CD4-positive, alpha-beta T cell (primary cell): ENCODE measurements around the gene PCK1. TPM values are rescaled to one million over a fixed set of nuclear protein-coding genes. Genes with fewer than 3 reads are reported as not detected.

ENCODE experiments used
- ATAC-seq: fragments of 200-7000 bp; cut with Tn5 transposase; one replicate; pipeline ENCODE4 v1.10.0; 2022; ENCODE audit warnings: mild to moderate bottlenecking; ENCODE audit not compliant: poor library complexity
- CTCF ChIA-PET: fragments of 350-600 bp; sonication (Branson Sonifier 250); formaldehyde crosslinking; loops from one replicate; lab custom pipeline; 2021; ENCODE audit warnings: antibody characterized with exemption, inconsistent platforms; lab: Charles Lee
- POLR2A ChIA-PET: fragments of 350-600 bp; sonication (Branson Sonifier 250); formaldehyde crosslinking; loops from one replicate; lab custom pipeline; 2021; ENCODE audit warnings: antibody characterized with exemption, inconsistent platforms; lab: Charles Lee
- DNase-seq, 14 experiments: peaks; one replicate each; pipeline ENCODE4 v3.0.0-alpha.2; 2013 to 2020; ENCODE audit warnings: mixed read lengths in 2 of 14
- H3K27ac ChIP-seq, 2 donors: one replicate each; pipeline versions ENCODE4 v1.5.1 to v1.7.0; 2013; ENCODE audit warnings: low read length in 2 of 2, low read depth in 1 of 2, mild to moderate bottlenecking in 1 of 2
- H3K27me3 ChIP-seq, 2 experiments: 1 replicate in 1 of 2; 2 replicates in 1 of 2; pipeline versions ENCODE4 v1.6.1 to v1.7.0; 2013; ENCODE audit warnings: low read length in 2 of 2, control low read depth in 1 of 2, mild to moderate bottlenecking in 1 of 2, moderate library complexity in 1 of 2; ENCODE audit not compliant: insufficient read depth in 2 of 2, control insufficient read depth in 1 of 2
- H3K36me3 ChIP-seq: one replicate; pipeline ENCODE4 v1.6.1; 2013; ENCODE audit warnings: low read length, control low read depth; ENCODE audit not compliant: insufficient read depth
- H3K4me1 ChIP-seq: one replicate; pipeline ENCODE4 v1.6.1; 2013; ENCODE audit warnings: low read length, control low read depth; ENCODE audit not compliant: insufficient read depth
- H3K4me3 ChIP-seq: one replicate; pipeline ENCODE4 v1.5.1; 2013; ENCODE audit warnings: mild to moderate bottlenecking, low read length, moderate library complexity
- H3K9me3 ChIP-seq, 2 experiments: 1 replicate in 1 of 2; 2 replicates in 1 of 2; pipeline versions ENCODE4 v1.6.1 to v1.7.0; 2013; ENCODE audit warnings: low read length in 2 of 2, mild to moderate bottlenecking in 2 of 2, control low read depth in 1 of 2, moderate library complexity in 1 of 2; ENCODE audit not compliant: control insufficient read depth in 1 of 2, insufficient read depth in 1 of 2
- H3K27ac Mint-ChIP-seq: one replicate; pipeline ENCODE4 v1.8.0; 2020; ENCODE audit warnings: mixed read lengths
- H3K27me3 Mint-ChIP-seq: one replicate; pipeline ENCODE4 v1.8.0; 2021; ENCODE audit warnings: mixed read lengths
- H3K36me3 Mint-ChIP-seq: one replicate; pipeline ENCODE4 v1.8.0; 2021; ENCODE audit warnings: low read depth, mixed read lengths
- H3K4me1 Mint-ChIP-seq: one replicate; pipeline ENCODE4 v1.8.0; 2021; ENCODE audit warnings: low read depth, mixed read lengths
- H3K4me3 Mint-ChIP-seq: one replicate; pipeline ENCODE4 v1.8.0; 2020; ENCODE audit warnings: mild to moderate bottlenecking, mixed read lengths
- H3K9me3 Mint-ChIP-seq: one replicate; pipeline ENCODE4 v1.8.0; 2020; ENCODE audit warnings: mixed read lengths
- CTCF ChIP-seq: fragments of 200-600 bp; IDR thresholded peaks from one replicate; pipeline ENCODE4 v1.8.0; 2022; ENCODE audit warnings: antibody characterized with exemption, mild to moderate bottlenecking
- intact Hi-C, 2 experiments: fragments of 100-400 bp; cut with DNase I in 1 of 2; cut with micrococcal nuclease in 1 of 2; formaldehyde crosslinking; loops; one replicate each; pipeline versions ENCODE4 v1.15.1 to v1.9.0; 2023 to 2025; cut with DNase I, micrococcal nuclease
- total RNA-seq, 174 experiments: library from RNA in 2 of 174; stranded (reverse) in 2 of 174; gene quantifications; one replicate each; pipeline ENCODE4 v1.2.3 and lab custom pipeline; 2021 to 2026

The PCK1 gene
- total RNA-seq, 2 experiments from 2014 or later: not detected

- H3K4me3 ChIP-seq: no peak overlapping the region
- H3K4me1 Mint-ChIP-seq: no peaks in the 10 kb centered on the region
- ChIA-PET POLR2A (no interaction called here), CTCF (no interaction called here)
- H3K27ac ChIP-seq: no peak overlapping the region
- no peaks in the 10 kb centered on the region for H3K36me3 Mint-ChIP-seq
- H3K27me3 ChIP-seq: peaks cover 19 to 33% of the 10 kb centered on the region in 2 experiments
- ATAC-seq: no peak
- H3K4me3 Mint-ChIP-seq: no peak overlapping the region
- no peaks in the 10 kb centered on the region for H3K9me3 ChIP-seq
- H3K27ac Mint-ChIP-seq: no peak overlapping the region
- no peak for DNase-seq
- intact Hi-C loops: no loop called here
- peaks cover 51% of the 10 kb centered on the region for H3K27me3 Mint-ChIP-seq
- H3K9me3 Mint-ChIP-seq: no peaks in the 10 kb centered on the region
- no peak for TF ChIP-seq CTCF
- peaks cover 3% of the 10 kb centered on the region for H3K4me1 ChIP-seq
- H3K36me3 ChIP-seq: no peaks in the 10 kb centered on the region
Observed at GRCh38 chr20:57576617-57577550, 16.0 kb downstream of the PCK1 start.

DNA sequence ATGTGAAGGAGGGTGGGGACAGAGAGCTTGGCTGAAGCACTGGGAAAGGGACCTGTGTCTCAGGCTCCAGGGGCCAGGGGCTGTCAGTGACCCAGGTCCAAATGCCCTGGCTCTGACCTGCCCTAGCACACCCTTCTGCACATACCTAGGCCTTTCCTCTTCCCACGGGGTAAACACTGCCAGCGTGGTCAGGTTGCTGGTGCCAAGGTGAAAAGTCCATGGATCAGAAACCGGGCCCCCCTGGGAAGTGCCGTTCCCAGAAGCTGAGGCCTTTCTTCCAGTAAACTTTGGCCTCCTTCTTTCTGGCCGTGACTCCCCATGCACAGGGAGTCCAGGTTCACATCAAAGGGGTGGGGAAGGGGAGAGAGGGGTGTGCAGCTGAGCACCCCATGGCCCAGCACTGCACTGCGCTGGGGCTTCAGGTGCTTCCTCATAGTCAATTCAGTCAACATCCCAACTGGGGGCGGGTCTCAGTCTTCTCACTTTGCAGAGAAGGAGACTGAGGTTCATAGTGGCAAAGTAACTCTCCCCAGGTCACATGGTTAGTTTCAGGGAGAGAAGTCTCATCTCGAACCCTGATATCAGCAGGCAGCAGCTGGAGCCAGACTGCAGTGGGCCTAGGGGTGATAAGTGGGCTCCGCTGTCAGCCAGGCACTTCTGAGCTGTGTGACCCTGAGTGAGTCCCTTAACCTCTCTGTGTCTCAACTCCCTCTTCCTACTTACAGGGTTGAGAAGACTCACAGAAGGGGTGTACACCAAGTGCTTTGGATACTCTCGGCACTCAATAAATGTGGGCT lies 17.0 kb downstream of the PCK1 start:
- no peak overlapping the region for H3K4me3 Mint-ChIP-seq
- DNase-seq (no peak), ATAC-seq (no peak)
- H3K9me3 Mint-ChIP-seq: no peaks in the 10 kb centered on the region
- no peak overlapping the region for H3K27ac ChIP-seq
- intact Hi-C loops: no loop called here
- no peak for TF ChIP-seq CTCF
- H3K36me3 Mint-ChIP-seq: no peaks in the 10 kb centered on the region
- ChIA-PET POLR2A (no interaction called here), CTCF (no interaction called here)
- H3K4me3 ChIP-seq: no peak overlapping the region
- H3K4me1 Mint-ChIP-seq: no peaks in the 10 kb centered on the region
- H3K27me3 Mint-ChIP-seq: peaks cover 51% of the 10 kb centered on the region
- H3K36me3 ChIP-seq: no peaks in the 10 kb centered on the region
- no peak overlapping the region for H3K27ac Mint-ChIP-seq
- peaks cover 3% of the 10 kb centered on the region for H3K4me1 ChIP-seq
- H3K9me3 ChIP-seq: no peaks in the 10 kb centered on the region
- H3K27me3 ChIP-seq: peaks cover 19 to 28% of the 10 kb centered on the region in 2 experiments

DNA sequence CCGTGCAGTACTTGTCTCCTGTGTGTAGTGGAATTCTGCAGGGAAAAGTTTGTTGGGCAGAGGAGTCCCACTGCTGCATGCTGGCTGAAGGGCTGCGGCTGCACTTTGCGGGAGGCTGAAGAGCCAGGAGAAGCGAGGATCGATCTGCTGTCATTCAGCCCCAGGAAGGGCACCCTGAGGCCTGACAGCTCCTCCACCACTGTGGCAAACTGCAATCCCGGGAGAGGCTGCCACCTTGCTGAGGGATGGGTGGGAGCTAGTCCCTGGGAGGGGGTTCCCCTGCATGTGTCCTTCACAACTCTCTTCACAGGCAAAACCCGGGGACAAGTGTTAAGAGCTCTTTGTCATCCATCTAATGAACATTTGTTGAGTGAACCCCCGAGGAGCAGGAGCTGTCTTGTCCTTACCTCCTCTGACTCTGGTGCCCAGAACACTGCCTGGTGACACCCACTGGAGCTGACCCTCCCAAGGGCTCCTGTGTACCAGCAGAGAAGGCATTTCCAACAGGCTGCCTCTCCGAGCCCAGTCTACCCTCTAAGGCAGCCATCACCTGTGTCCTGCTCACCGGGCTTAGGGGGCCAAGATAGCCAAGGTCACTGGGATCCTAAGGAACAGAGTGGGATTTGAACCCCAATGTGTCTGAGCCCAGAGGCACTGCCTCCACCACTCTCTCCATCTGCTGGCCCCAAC lies 17.7 kb downstream of the PCK1 start:
- CTCF ChIA-PET: no interaction called here
- intact Hi-C loops: no loop called here
- no peak overlapping the region for H3K4me3 ChIP-seq
- H3K36me3 Mint-ChIP-seq: no peaks in the 10 kb centered on the region
- H3K4me1 Mint-ChIP-seq: no peaks in the 10 kb centered on the region
- DNase-seq: no peak
- H3K27me3 Mint-ChIP-seq: peaks cover 53% of the 10 kb centered on the region
- no peak overlapping the region for H3K4me3 Mint-ChIP-seq
- no peak overlapping the region for H3K27ac Mint-ChIP-seq
- H3K27ac ChIP-seq: no peak overlapping the region
- H3K27me3 ChIP-seq: peaks cover 19 to 28% of the 10 kb centered on the region in 2 experiments
- POLR2A ChIA-PET: no interaction called here
- peaks cover 3% of the 10 kb centered on the region for H3K4me1 ChIP-seq
- H3K36me3 ChIP-seq: no peaks in the 10 kb centered on the region
- H3K9me3 ChIP-seq: no peaks in the 10 kb centered on the region
- ATAC-seq: no peak
- no peaks in the 10 kb centered on the region for H3K9me3 Mint-ChIP-seq
- TF ChIP-seq CTCF: no peak
